Measurements from ENCODE around the gene ATP2C2.

DNA sequence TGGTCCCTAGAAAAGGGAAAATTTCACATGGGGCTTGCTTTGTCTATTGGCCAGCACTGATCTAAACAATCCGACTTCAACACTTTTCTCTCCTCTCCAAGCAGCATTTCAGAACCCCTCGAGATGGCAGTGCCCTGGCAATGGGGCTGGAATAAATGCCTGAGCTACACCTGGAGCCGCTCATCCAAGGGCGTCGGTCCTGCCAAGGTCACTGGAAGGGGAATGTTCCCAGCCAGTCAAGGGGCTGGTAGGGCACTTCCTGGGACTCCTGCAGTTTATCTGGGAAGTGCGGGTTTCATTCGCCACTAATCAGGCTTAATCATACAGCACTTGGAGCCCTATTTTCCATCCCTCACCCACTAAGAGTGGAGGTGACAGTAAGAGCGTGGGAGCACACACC, 119.0 kb downstream of the ATP2C2 start:
- TF ChIP-seq, protein P1, sequence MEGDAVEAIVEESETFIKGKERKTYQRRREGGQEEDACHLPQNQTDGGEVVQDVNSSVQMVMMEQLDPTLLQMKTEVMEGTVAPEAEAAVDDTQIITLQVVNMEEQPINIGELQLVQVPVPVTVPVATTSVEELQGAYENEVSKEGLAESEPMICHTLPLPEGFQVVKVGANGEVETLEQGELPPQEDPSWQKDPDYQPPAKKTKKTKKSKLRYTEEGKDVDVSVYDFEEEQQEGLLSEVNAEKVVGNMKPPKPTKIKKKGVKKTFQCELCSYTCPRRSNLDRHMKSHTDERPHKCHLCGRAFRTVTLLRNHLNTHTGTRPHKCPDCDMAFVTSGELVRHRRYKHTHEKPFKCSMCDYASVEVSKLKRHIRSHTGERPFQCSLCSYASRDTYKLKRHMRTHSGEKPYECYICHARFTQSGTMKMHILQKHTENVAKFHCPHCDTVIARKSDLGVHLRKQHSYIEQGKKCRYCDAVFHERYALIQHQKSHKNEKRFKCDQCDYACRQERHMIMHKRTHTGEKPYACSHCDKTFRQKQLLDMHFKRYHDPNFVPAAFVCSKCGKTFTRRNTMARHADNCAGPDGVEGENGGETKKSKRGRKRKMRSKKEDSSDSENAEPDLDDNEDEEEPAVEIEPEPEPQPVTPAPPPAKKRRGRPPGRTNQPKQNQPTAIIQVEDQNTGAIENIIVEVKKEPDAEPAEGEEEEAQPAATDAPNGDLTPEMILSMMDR (IDR thresholded peaks at IDR 0.05; ENCODE audit: low read length): no peak
- no peak for TF ChIP-seq EZH2 (IDR thresholded peaks at IDR 0.05; ENCODE audit: borderline replicate concordance, low read length)

Data from OCI-LY1 (cell line).